Common myeloid progenitor, CD34-positive (primary cell): ENCODE data around the gene INPP4B.

Experiments used
- CTCF ChIA-PET: fragments of 350-600 bp; sonication (Branson Sonifier 250); formaldehyde crosslinking; loops from one replicate; lab custom pipeline; 2021; ENCODE audit warnings: antibody characterized with exemption; lab: Charles Lee
- POLR2A ChIA-PET: fragments of 350-600 bp; sonication (Branson Sonifier 250); formaldehyde crosslinking; loops from one replicate; lab custom pipeline; 2021; ENCODE audit warnings: antibody characterized with exemption; lab: Charles Lee
- DNase-seq, 3 donors: peaks; one replicate each; pipeline versions ENCODE4 v3.0.0 to v3.0.0-alpha.2; 2013
- H3K27ac ChIP-seq, 2 experiments: 1 replicate in 1 of 2; 2 replicates in 1 of 2; pipeline ENCODE4 v1.7.0; 2013; ENCODE audit warnings: inconsistent platforms in 2 of 2, low read length in 2 of 2, mild to moderate bottlenecking in 2 of 2, low read depth in 1 of 2, moderate library complexity in 1 of 2; ENCODE audit not compliant: severe bottlenecking in 2 of 2, insufficient read depth in 1 of 2, poor library complexity in 1 of 2
- H3K27me3 ChIP-seq, 5 experiments: replicated peaks in 2 of 5; 1 replicate in 3 of 5; 2 replicates in 2 of 5; pipeline versions ENCODE4 v1.6.1 to v1.7.0; 2013; ENCODE audit warnings: low read length in 4 of 5, mild to moderate bottlenecking in 2 of 5, moderate library complexity in 2 of 5, inconsistent platforms in 1 of 5; ENCODE audit not compliant: insufficient read depth in 5 of 5, control insufficient read depth in 4 of 5
- H3K36me3 ChIP-seq, 4 experiments: 1 replicate in 2 of 4; 2 replicates in 2 of 4; pipeline versions ENCODE4 v1.6.1 to v1.7.0; 2013; ENCODE audit warnings: low read length in 3 of 4, control low read depth in 1 of 4, mild to moderate bottlenecking in 1 of 4; ENCODE audit not compliant: control insufficient read depth in 4 of 4, insufficient read depth in 4 of 4
- H3K4me1 ChIP-seq, 4 experiments: 1 replicate in 3 of 4; 2 replicates in 1 of 4; pipeline versions ENCODE4 v1.6.1 to v1.7.1; 2013; ENCODE audit warnings: low read length in 3 of 4, mild to moderate bottlenecking in 3 of 4, control low read depth in 1 of 4, inconsistent platforms in 1 of 4, moderate library complexity in 1 of 4; ENCODE audit not compliant: control insufficient read depth in 4 of 4, insufficient read depth in 4 of 4; ENCODE audit errors: control extremely low read depth in 1 of 4
- H3K4me3 ChIP-seq, 7 experiments: 1 replicate in 4 of 7; 2 replicates in 3 of 7; pipeline versions ENCODE4 v1.5.1 to v1.7.0; 2013; ENCODE audit warnings: mild to moderate bottlenecking in 7 of 7, low read length in 6 of 7, moderate library complexity in 6 of 7, inconsistent platforms in 2 of 7, low read depth in 2 of 7, control low read depth in 1 of 7; ENCODE audit not compliant: insufficient read depth in 4 of 7, control insufficient read depth in 1 of 7; ENCODE audit errors: extremely low read depth in 1 of 7
- H3K9me3 ChIP-seq, 5 experiments: 1 replicate in 4 of 5; 2 replicates in 1 of 5; pipeline versions ENCODE4 v1.6.1 to v1.7.1; 2013; ENCODE audit warnings: low read length in 4 of 5, mild to moderate bottlenecking in 2 of 5, inconsistent platforms in 1 of 5, low read depth in 1 of 5, moderate library complexity in 1 of 5; ENCODE audit not compliant: control insufficient read depth in 4 of 5, insufficient read depth in 2 of 5; ENCODE audit errors: control extremely low read depth in 1 of 5
- WGBS: methylation state at CpG from one replicate; pipeline ENCODE4 v1.1.5; 2013; ENCODE audit not compliant: insufficient coverage; 5-methylcytosine and 5-hydroxymethylcytosine counted together

INPP4B gene

DNA sequence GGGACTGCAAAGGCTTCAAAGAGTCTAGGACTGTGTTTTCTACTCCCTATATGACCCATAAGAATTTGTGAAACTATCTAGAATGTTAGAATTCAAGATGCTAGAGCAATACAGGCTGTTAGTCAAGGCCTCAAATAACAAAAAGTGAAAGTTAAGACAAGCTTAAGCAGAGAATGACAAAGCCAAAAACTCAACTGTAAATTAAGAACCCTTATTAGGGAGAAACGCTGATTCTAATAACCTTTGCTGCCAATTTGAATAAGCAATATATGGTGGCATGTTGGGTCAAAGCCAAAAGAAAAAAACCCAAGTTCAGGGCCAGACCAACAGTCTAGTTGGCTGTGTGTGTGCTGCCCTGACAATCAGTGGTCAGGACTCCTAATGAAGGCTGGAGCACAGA, 160.0 kb downstream of the INPP4B start:
- ChIA-PET POLR2A (interaction anchor here (0.7 kb wide), 1 partner anchor 30 kb away, joined by 3 read pairs; no protein-coding TSS in a partner anchor), CTCF (no interaction called here)
- DNase-seq: peak in 2 of 3 donors; percentile 61 to 74
- Histone ChIP-seq H3K36me3 (peaks cover 0 to 2% (median under 1%) of the 10 kb centered on the region in 4 experiments), H3K9me3 (no peaks in the 10 kb centered on the region), H3K27me3 (no peaks in the 10 kb centered on the region), H3K4me3 (peak overlapping the region in 3 of 7 experiments; percentile 7 to 54 (median 29)), H3K27ac (peak overlapping the region; percentile 25 to 56), H3K4me1 (peaks cover 4 to 22% (median 11%) of the 10 kb centered on the region in 4 experiments)
- no CpG with 5 or more reads among the region's 1 CpG for WGBS

GRCh38 chr4:142683997-142684396, 162.1 kb downstream of the INPP4B start:
- ChIA-PET POLR2A (no interaction called here), CTCF (interaction anchor here (1.3 to 1.6 kb wide), 3 partner anchors 10 to 15 kb away, joined by 3 to 4 read pairs (median 3); no protein-coding TSS in a partner anchor)
- WGBS: 100% methylated on average over 2 of the region's 3 CpGs
- H3K4me3 ChIP-seq: no peak overlapping the region
- H3K27ac ChIP-seq: no peak overlapping the region
- peaks cover under 1 to 15% (median 5%) of the 10 kb centered on the region in 4 experiments for H3K4me1 ChIP-seq
- no peaks in the 10 kb centered on the region for H3K27me3 ChIP-seq
- DNase-seq: no peak
- no peaks in the 10 kb centered on the region for H3K9me3 ChIP-seq
- peaks cover 0 to 3% (median 1%) of the 10 kb centered on the region in 4 experiments for H3K36me3 ChIP-seq

GRCh38 chr4:142683503-142683902, 162.6 kb downstream of the INPP4B start:
- ChIA-PET POLR2A (no interaction called here), CTCF (interaction anchor here (1.5 to 1.6 kb wide), 2 partner anchors 12 to 15 kb away, joined by 3 read pairs; no protein-coding TSS in a partner anchor)

DNA sequence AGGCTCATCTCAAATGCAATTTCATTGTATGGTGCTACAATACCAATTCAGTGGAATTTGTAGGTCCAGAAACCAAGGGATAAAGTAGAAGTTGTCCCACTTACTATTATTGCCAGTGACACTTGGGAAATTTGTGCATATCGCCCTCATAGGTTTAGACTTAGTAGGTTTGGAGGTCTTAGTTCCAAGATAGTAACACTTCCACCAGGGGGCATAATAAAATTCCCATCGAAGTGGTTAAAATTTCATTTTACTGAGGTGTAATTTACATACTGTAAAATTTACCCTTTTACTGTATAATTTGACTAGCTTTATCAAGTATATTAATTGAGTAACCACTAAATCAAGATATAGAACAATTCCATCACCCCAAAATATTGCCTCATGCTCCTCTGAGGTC, 174.6 kb downstream of the INPP4B start:
- H3K9me3 ChIP-seq: peaks cover 3 to 51% (median 13%) of the 10 kb centered on the region in 5 experiments
- no peak overlapping the region for H3K27ac ChIP-seq
- ChIA-PET CTCF (interaction anchor here (1.1 to 1.2 kb wide), 2 partner anchors 12 to 44 kb away, joined by 3 read pairs; no protein-coding TSS in a partner anchor), POLR2A (no interaction called here)
- no peak for DNase-seq
- WGBS: no CpG with 5 or more reads among the region's 2 CpGs
- H3K36me3 ChIP-seq: peaks cover 0 to 14% (median 6%) of the 10 kb centered on the region in 4 experiments
- no peaks in the 10 kb centered on the region for H3K27me3 ChIP-seq
- no peak overlapping the region for H3K4me3 ChIP-seq
- H3K4me1 ChIP-seq: no peaks in the 10 kb centered on the region

More at GRCh38 chr4:142683503-142683902, 162.6 kb downstream of the INPP4B start:
- no peak overlapping the region for H3K4me3 ChIP-seq
- peaks cover 3 to 17% (median 4%) of the 10 kb centered on the region in 4 experiments for H3K4me1 ChIP-seq
- H3K27ac ChIP-seq: no peak overlapping the region
- WGBS: 100% methylated on average over 1 of the region's 2 CpGs
- H3K27me3 ChIP-seq: no peaks in the 10 kb centered on the region
- H3K9me3 ChIP-seq: no peaks in the 10 kb centered on the region
- DNase-seq: no peak
- peaks cover 0 to 3% (median 1%) of the 10 kb centered on the region in 4 experiments for H3K36me3 ChIP-seq

- ChIA-PET POLR2A (no interaction called here), CTCF (interaction anchor here (0.8 kb wide), 1 partner anchor 608 kb away, joined by 4 read pairs; no protein-coding TSS in a partner anchor)
- H3K27ac ChIP-seq: no peak overlapping the region
- H3K27me3 ChIP-seq: no peaks in the 10 kb centered on the region
- H3K4me1 ChIP-seq: no peaks in the 10 kb centered on the region
- peaks cover 0 to 35% (median 11%) of the 10 kb centered on the region in 4 experiments for H3K36me3 ChIP-seq
- no peak for DNase-seq
- no peak overlapping the region for H3K4me3 ChIP-seq
- WGBS: 100% methylated on average over 1 of the region's 1 CpG
- peaks cover 11 to 61% (median 16%) of the 10 kb centered on the region in 5 experiments for H3K9me3 ChIP-seq
Observed at GRCh38 chr4:142663828-142664227, 182.3 kb downstream of the INPP4B start.

DNA sequence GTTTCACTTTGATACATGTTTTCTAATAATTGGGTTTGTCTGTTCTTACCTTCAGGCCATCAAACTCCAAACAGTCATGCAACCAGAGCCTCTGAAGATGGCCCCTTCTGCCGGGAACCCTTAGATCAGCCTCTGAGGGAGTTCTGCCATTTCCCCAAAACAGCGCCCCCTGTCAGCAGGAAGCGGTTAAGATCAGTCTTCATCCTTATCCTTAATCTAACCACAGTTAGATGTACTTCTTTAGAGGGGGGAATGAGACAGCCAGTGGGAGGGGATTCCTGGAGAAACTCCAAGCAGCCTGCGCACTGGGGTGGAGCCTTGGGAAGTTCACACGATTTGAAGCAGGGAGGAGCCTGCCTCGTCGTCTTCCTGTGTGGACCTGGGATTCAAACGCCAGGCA, 185.4 kb downstream of the INPP4B start:
- H3K27me3 ChIP-seq: no peaks in the 10 kb centered on the region
- H3K4me3 ChIP-seq: no peak overlapping the region
- ChIA-PET CTCF (no interaction called here), POLR2A (no interaction called here)
- WGBS: 95% methylated on average over 5 of the region's 8 CpGs
- H3K36me3 ChIP-seq: peaks cover 0 to 58% (median 16%) of the 10 kb centered on the region in 4 experiments
- H3K4me1 ChIP-seq: no peaks in the 10 kb centered on the region
- DNase-seq: no peak
- peaks cover 1 to 70% (median 34%) of the 10 kb centered on the region in 5 experiments for H3K9me3 ChIP-seq
- H3K27ac ChIP-seq: no peak overlapping the region

GRCh38 chr4:142656178-142656577, 189.9 kb downstream of the INPP4B start:
- ChIA-PET POLR2A (no interaction called here), CTCF (interaction anchor here (1.2 kb wide), 1 partner anchor 67 kb away, joined by 3 read pairs; no protein-coding TSS in a partner anchor)
- Histone ChIP-seq H3K27ac (no peak overlapping the region), H3K4me3 (no peak overlapping the region), H3K27me3 (no peaks in the 10 kb centered on the region), H3K4me1 (no peaks in the 10 kb centered on the region), H3K36me3 (peaks cover 0 to 66% (median 20%) of the 10 kb centered on the region in 4 experiments), H3K9me3 (peaks cover 11 to 78% (median 34%) of the 10 kb centered on the region in 5 experiments)
- peak; percentile 33 to 61 (median 58) for DNase-seq
- WGBS: 100% methylated on average over 5 of the region's 5 CpGs
